ENCODE data around the gene IGLL5. TPM values are rescaled to one million over a fixed set of nuclear protein-coding genes. Genes with fewer than 3 reads are reported as not detected.

IGLL5 gene
- total RNA-seq, 1 donor from 2014 or later: not detected

GRCh38 chr22:22935546-22936157 is 48.0 kb downstream of the IGLL5 start:
- no peak for DNase-seq (ENCODE audit: extremely low read depth, low read depth, low spot score)

GRCh38 chr22:22936180-22936914 is 48.7 kb downstream of the IGLL5 start:
- no peak for DNase-seq (ENCODE audit: extremely low read depth, low read depth, low spot score)

DNA sequence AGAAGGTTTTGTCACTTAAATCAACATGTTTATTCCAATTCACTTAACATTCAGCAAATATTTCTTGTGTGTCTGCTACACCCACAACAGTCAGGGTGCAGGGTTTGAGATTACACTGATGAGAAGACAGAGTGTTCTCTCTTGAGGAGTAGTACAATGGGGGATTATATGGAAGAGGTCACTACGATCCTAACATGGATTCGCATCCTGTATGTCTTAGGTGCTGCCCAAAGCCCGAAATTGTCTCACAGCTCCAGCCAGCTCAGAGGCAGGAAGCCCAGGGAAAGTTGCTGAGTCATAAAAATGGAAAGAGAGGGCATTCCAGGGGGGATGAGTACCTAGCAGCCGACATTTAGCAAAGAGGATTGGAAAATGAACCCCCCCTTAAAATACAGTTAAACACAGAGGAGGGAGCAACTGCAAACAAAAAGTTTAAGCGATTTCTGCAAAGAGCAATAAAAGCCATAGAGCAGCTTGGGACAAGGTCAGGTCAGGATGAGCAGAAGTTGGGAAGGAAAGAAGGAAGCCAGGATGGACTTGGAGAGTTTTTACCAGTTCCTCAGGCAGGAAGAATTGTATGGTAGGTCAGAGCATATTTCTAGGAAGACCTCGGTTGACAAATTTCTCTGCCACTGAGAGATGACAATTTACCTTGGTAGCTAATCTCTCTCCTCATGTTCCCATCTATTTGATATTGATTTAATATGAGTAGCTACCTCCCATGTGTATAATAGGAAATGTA is 49.5 kb downstream of the IGLL5 start:
- DNase-seq (ENCODE audit: extremely low read depth, low read depth, low spot score): no peak

- no peak for DNase-seq (ENCODE audit: extremely low read depth, low read depth, low spot score)
These were observed 50.4 kb downstream of the IGLL5 start for GRCh38 chr22:22937894-22938480.

- DNase-seq (ENCODE audit: extremely low read depth, low read depth, low spot score): no peak
These were observed 51.3 kb downstream of the IGLL5 start for GRCh38 chr22:22938672-22939587.

- DNase-seq (ENCODE audit: extremely low read depth, low read depth, low spot score): no peak
These were observed 52.2 kb downstream of the IGLL5 start for GRCh38 chr22:22939588-22940368.

- no peak for DNase-seq (ENCODE audit: extremely low read depth, low read depth, low spot score)
These were observed 53.5 kb downstream of the IGLL5 start for GRCh38 chr22:22940961-22941605.

GRCh38 chr22:22941831-22942510 is 54.4 kb downstream of the IGLL5 start:
- no peak for DNase-seq (ENCODE audit: extremely low read depth, low read depth, low spot score)

DNA sequence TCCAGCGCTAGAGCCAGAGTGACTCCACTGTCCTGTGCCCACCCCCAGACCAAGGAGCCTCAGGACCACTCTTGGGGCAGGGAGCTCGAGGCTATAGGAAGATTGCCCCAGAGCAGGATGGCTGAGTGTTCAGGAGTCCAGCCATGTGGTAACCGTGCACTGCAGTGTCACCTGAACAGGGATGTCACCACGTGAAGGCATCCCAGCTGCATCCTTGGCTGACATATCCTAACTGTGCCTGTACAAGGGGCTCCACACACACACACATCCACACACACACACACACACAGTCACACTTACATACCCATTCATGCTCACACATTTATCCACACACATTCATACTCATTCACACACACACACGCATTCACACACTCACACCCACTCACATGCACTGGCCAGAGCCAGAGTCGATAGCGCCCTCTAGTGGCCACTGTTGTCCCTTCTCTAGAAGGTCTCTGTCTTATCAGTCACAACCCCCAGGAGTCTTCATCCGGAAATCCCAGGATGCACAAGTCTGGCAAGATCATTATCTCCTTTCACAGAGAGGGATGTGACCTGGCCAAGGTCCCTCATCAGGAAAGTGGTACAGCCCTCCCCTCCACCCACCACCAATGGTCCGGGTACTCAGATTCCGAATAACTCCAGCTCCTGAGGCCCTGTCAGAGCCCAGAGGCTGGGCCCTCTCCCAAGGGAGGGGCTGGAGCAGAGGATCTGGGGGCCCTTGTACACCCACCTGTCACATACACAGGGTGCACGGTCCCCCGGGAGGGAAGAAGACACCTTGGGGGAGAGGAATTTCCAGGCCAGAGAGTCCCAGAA is 55.1 kb downstream of the IGLL5 start:
- peak; percentile 20 for DNase-seq (ENCODE audit: extremely low read depth, low read depth, low spot score)

- no peak for DNase-seq (ENCODE audit: extremely low read depth, low read depth, low spot score)
These were observed 56.1 kb downstream of the IGLL5 start for GRCh38 chr22:22943521-22944267.

DNA sequence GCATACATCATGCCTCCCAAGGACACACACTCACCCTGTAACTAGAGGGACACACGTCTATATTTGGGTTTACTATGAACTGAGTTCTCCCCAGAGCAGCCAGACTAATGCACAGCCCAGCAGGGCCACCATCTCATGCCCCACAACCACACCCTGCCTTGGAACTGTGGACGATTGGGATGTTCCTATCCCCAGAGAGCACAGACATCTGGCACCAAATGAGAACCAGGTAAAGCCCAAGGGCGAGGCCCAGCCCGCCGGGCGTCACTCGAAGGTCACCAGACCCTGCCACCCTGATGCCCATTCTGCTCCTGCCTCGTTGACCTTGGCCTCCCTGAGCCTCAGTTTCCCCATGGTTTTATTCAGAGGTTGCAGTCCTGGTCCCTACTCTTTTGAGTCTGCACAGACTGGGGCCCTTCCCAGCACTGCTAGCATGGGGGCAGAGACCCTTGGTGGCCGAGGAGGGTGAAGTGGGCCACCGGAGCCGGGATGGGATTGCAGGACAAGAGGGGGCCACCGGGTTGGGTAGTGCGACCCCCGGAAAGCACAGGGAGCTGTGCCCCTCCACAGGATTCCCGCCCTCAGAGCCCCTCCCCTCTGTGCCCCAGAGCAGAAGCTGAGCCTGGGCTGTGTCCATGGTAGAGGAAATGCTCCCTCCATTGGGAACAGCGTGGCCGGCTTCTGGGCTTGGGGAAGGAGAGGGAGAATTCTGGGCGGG is 56.8 kb downstream of the IGLL5 start:
- DNase-seq (ENCODE audit: extremely low read depth, low read depth, low spot score): no peak

- no peak for DNase-seq (ENCODE audit: extremely low read depth, low read depth, low spot score)
These were observed 57.6 kb downstream of the IGLL5 start for GRCh38 chr22:22945195-22945594.
